GM19238 (cell line): ENCODE results near the gene CSRNP3.

Experiments
- DNase-seq: peaks from one replicate; pipeline ENCODE4 v3.0.0; 2011; ENCODE audit warnings: low spot score; ENCODE audit not compliant: insufficient read length

Gene CSRNP3

GRCh38 chr2:165544897-165545296 is 75.4 kb downstream of the CSRNP3 start:
- DNase-seq, result no peak

GRCh38 chr2:165547900-165548299 is 78.4 kb downstream of the CSRNP3 start:
- DNase-seq, result no peak

- DNase-seq, result no peak
Measured at GRCh38 chr2:165549619-165550018, 80.1 kb downstream of the CSRNP3 start.

GRCh38 chr2:165558832-165559231 is 89.3 kb downstream of the CSRNP3 start:
- no peak for DNase-seq

- no peak for DNase-seq
Measured at GRCh38 chr2:165560377-165560988, 91.0 kb downstream of the CSRNP3 start.

GRCh38 chr2:165561516-165561915 is 92.0 kb downstream of the CSRNP3 start:
- DNase-seq, result no peak

- no peak for DNase-seq
Measured at GRCh38 chr2:165562233-165562632, 92.7 kb downstream of the CSRNP3 start.

GRCh38 chr2:165563468-165564225 is 94.1 kb downstream of the CSRNP3 start:
- DNase-seq, result no peak

GRCh38 chr2:165566008-165566407 is 96.5 kb downstream of the CSRNP3 start:
- DNase-seq, result no peak

- no peak for DNase-seq
Measured at GRCh38 chr2:165567273-165567672, 97.8 kb downstream of the CSRNP3 start.

- DNase-seq, result no peak
Measured at GRCh38 chr2:165568361-165568760, 98.9 kb downstream of the CSRNP3 start.

- no peak for DNase-seq
Measured at GRCh38 chr2:165571477-165571876, 102.0 kb downstream of the CSRNP3 start.

GRCh38 chr2:165572151-165572550 is 102.7 kb downstream of the CSRNP3 start:
- DNase-seq, result no peak

- no peak for DNase-seq
Measured at GRCh38 chr2:165573534-165574461, 104.3 kb downstream of the CSRNP3 start.

GRCh38 chr2:165575044-165575615 is 105.6 kb downstream of the CSRNP3 start:
- no peak for DNase-seq

GRCh38 chr2:165576409-165577154 is 107.1 kb downstream of the CSRNP3 start:
- DNase-seq, result no peak

- no peak for DNase-seq
Measured at GRCh38 chr2:165582409-165582808, 112.9 kb downstream of the CSRNP3 start.

- no peak for DNase-seq
Measured at GRCh38 chr2:165582863-165583506, 113.5 kb downstream of the CSRNP3 start.

GRCh38 chr2:165584126-165584654 is 114.7 kb downstream of the CSRNP3 start:
- DNase-seq, result no peak

GRCh38 chr2:165586019-165586418 is 116.5 kb downstream of the CSRNP3 start:
- DNase-seq, result no peak
